GM19328 (cell line): ENCODE data around the gene SWI5.

ENCODE experiments used
- ATAC-seq: cut with Tn5 transposase; IDR thresholded peaks from one replicate; pipeline ENCODE4 v1.9.1; 2021; ENCODE audit warnings: mild to moderate bottlenecking, moderate library complexity; ENCODE audit not compliant: unreplicated experiment

SWI5 gene

DNA sequence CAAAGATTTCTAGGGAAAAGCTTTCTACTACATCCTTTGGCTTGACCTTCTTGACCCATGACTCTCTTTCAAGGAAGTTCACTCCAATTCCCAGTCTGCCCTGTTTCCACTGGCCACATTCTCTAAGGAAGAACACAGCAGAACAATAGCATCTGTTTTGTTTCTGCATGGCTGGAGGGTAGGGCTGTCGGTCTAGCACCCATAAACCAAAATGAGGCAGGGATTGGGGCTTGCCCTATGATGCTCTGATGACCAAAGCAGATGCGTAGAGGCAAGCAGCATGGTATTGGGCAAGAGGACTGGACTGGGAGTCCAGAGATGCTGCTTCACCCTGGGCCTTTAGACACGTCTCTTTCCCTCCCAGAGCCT, 24.4 kb upstream of the SWI5 start:
- ATAC-seq: no peak

DNA sequence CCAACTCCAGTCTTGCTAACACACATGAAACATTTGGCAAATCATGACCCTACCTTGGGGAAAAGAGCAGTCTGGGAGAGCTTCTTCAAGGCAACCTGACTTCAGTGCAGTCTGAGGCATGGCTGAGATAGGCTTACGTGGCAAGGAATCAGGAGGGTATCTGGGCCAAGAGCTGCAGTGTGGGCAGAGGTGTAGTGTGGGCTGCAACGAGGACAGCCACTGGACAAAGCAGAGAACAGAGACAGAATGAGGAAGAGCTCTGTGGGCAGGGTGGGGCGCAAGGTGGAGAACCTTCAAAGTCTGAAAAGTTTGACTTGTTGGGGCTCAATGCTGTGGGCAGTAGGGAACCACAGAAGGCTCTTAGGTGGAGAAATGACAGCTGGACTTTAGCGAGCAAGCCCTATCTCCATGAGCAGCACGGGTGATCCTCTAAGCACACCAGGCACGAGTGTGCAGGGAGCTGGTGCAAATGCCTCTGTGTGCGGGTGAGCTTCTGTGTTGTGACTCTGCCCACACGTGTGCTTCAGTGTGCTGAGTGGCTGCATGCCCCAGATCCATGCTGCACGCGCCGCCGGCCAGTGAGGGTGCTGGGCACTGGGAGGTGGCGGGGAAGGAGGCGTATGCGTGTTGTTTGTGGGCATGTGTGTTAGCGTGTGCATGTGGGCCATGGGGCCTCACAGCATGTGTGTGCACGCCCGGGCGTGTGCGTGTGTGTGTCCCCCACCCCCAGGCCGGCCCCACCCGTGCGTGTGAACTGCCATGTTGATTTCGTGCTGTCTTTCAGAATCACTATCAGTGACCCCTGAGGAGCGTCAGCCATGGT, 23.5 kb upstream of the SWI5 start:
- ATAC-seq: no peak

DNA sequence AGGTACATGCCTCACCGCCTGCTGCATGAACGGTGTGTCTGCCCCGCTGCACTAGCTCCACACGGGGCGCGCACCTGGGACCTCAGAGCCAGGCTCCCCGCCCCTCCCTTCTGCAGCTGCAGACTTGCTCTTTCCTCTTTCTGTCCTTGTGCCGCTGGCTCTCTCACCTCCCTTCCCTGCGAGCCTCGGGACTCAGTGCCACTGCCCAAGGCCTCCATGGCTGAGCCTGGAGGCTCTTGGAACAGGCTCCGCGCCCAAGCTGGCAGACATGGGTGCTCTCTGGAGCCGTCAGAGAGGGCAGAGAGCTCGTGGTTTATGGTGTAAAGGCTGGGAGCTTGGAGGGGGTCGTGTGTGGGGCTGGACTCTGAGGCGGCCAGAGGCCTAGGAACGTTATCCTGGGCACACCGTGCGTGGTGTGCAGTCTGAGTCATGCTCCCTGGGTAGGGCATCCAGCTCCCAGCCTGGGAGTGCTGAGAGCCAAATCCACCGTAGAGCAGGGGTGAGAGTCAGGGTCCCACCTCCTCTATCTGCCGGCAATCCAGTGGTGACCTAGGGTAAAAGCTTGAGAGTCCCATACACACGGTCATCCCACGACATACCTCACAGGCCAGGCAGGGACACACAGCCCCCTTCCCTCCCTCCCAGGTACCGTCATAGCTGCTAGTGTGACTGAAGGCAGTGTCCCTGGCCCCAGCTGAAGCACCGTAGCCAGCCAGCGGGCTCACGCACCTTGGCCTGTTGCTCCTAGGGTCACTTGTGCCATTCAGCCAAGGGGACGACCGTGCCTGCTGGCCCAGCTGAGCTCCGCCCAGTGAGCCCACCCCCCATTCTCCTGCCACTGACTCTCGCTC, 22.7 kb upstream of the SWI5 start:
- ATAC-seq: no peak

DNA sequence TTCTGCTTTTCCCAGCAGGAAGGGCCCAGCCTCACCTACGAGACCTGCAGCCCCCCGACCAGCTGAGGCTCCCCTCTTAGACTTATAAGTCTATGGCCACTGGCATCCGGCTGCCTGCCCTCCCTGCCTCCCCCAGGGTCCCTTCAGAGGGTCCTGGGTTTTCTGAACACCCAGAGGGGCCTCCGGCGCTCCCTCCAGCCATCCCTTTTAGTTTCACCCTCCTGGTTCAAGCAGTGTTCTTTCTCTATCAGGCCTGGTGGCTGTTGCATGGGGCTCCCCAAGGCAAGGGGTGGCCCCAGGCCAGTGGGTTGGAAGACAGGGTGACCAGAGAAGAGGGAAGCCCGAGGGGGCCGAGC, 22.1 kb upstream of the SWI5 start:
- no peak for ATAC-seq

DNA sequence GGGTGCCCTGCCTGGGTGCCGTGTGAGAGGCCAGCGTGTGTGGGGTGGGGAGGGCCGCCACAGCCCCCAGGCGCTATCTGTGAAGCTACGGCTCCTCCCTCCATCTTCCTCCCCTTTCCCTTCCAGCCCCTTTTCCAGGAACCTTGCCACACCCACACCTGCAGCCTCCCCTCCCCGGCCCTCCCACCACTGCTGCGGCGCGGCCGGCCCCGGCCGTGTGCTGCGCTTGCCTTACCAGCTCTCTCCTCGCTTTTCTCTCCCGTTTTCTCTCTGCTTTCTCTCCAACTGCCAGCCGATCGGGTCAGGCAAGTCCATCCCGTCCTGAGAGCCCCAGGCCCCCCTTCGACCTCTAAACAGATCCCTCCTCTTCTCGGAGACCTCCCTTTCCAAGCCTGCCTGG, 21.7 kb upstream of the SWI5 start:
- ATAC-seq: no peak

DNA sequence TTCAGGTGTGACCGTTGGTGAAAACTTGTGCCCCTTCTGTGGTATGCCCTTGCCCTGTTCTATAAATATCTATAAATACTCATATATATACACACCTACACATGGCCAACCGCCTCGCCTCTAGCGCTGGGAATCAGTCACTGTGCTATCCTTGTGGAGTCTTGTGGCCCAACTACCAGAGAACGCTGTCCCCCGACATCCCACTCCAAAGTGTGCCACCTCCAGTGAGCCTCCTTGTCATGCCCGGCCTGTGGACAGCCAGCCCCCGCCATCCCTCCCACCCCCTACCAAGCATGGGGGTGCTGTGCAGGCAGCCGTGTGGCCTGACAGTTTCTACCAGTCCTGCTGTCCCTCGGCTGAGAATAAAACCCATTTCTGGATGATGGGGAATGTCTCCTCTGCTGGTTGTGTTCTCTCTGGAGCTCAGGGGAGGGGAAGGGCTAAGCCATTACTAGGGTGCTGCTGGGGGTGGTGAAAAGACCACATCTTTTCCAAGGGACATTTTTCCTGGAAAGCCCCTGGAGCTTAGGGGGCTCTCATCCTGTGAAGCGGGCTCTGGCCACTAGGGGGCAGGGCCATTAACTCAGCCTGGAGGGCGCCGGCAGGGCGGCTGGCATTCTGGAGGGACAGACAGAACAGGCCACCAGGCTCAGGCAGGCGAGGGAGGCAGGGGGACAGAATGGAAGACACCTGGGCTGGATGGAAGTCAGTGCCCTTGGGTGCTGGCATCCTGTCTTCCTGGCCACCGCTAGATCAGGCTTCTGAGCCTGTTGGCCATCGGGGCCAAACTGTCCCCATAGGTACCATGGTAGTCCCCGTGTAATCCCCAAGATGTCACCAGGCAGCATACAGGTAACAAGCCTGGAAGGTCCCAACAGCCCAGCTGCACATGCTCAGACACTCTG, 21.0 kb upstream of the SWI5 start:
- no peak for ATAC-seq

DNA sequence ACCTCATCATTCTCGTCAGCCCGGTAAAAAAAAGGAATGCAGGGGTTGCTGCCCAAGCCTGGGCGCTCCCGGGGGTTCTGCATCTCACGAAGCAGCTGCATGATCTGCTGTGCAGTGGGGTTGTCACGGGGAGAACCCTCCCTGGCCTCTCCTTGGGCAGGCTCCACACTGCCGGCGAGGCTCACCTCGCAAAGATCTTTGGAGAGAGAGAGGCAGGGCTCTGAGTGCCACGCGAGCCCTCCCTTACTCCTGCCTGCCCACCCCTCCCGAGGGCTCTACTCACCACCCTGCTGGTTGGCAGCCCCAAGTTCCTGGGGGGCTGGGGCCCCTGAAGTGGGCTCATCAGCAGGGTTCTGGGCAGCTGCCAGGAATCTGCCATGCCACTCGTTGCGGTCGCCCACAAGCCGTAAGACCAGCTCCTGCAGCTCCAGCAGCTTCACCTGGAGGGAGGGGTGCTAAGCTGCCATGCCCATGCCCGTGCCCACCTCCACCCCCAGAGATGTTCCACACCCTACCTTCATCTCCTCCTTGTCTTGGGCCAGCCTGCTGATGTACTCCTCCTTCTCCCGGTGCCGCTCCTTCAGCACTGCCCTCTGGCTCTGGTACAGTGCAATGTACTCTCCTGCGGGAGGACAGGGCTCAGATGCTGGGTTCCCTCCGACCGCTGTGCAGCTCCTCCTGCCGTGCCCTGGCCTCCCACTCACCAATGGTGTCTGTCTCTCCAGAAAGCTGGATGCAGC, 18.8 kb upstream of the SWI5 start:
- no peak for ATAC-seq

DNA sequence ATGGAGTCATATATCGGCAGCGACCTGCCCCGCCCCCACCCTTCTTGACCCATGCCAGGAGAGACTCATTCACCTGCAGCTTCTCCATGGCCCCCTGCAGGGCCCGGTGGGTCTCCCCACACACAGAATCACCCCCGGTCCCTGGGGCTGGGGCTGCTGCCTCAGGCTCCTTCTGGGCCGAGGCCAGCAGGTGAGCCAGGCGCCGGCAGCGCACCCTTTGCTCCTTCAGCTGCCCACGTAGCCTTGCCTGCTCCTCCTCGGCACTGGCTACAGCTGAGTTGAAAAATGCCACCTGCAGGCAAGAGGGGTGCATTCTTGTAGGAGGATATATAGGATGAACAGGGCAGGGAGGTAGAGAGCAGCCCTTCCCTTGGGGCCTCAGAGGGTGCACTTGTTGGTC, 18.2 kb upstream of the SWI5 start:
- no peak for ATAC-seq

DNA sequence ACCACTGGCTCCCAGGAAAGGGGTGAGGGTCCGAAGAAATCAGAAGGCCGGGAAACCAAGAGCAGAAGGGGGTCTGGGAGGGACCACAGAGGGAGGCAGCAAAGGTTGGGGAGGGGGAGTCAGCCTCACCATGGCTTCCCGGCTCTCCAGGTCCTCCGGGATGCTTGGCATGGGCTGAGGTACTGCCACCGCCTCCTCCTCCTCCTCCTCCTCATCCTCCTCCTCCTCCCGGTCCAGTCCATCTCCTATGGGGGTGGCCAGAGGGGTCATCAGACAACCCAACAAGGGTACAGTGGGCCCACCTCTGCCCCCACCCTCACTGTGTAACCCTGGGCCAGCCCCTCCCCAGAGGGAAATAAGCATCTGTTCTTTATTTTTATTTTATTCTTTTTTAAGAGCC, 17.8 kb upstream of the SWI5 start:
- no peak for ATAC-seq

DNA sequence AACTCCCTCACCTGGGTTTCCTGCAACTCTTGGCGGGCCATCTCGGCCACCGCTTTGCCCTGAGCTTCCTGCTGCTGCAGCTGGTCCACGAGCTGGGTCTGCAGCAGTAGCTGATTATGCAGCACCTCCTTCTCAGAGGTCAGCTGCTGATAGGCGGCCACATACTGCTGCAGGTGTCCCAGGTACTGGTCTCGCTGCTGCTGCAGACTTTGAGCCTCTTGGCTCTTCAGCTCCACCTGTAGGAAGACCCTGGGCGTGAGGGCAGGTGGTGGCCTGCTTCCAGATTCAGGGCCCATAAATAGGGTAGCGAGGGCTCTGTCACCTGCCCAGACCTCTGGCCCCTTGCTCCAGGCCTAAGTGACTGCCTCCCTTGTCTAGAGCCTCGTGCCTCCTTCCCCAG, 16.9 kb upstream of the SWI5 start:
- no peak for ATAC-seq

DNA sequence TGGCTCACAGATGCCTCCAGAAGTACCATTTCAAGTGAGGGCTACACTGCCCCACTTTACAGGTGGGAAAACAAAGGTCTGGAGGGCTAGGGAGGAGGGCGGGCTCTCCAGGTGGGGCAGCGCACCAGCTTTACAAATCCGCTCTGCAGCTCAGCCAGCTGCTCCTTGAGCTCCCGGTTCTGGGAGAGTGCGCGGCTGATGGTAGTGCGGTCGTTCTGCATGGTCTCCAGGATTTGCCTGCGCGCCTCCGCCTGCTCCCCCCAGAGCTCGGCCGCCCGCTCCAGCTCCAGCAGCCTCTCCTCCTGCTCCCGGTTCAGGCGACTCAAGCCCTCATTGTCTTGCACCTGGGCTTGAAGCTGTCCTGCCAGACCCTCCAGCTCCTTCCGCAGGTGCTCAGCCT, 15.7 kb upstream of the SWI5 start:
- no peak for ATAC-seq

DNA sequence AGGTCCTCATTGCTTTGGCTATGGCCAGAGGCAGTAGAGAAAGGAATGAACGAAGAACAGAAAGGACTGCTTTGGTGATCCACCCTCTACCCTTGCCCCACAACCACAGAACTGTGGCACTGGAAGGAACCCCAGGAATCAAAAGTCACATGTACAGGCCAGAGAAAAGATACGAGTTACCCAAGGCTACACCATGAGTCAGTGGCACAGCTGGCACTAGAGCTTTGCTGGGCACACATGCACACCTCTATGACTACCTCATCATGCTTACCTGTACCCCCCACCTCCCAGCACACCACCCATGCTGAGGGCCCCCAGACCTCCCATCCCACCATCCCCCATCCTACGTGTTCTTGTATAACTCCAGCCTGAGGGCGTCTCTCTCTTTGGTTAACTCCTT, 13.4 kb upstream of the SWI5 start:
- no peak for ATAC-seq

DNA sequence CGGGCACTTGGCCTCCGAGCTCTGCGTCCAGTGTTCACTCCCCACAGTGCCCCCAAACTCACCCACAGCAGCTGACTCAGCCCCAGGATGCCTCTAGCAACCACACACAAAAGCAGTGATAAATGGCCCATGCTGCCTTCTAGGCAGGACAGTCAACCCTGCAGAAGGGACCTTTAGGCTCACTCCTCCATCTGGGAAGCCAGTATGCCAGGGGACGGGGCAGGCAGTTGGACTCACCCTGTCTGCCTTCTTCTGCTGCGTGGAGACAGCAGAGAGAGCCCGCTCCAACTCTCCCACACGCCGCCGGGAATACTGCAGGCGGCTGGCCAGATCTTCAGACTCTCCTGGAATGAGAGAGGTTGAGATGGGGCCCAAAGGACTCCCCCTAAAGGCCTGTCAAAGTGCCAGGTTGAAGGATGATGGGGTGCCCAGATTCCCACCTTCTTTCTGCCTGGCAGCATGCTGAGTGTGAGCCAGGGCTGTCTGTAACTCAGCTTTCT, 10.7 kb upstream of the SWI5 start:
- ATAC-seq: no peak

DNA sequence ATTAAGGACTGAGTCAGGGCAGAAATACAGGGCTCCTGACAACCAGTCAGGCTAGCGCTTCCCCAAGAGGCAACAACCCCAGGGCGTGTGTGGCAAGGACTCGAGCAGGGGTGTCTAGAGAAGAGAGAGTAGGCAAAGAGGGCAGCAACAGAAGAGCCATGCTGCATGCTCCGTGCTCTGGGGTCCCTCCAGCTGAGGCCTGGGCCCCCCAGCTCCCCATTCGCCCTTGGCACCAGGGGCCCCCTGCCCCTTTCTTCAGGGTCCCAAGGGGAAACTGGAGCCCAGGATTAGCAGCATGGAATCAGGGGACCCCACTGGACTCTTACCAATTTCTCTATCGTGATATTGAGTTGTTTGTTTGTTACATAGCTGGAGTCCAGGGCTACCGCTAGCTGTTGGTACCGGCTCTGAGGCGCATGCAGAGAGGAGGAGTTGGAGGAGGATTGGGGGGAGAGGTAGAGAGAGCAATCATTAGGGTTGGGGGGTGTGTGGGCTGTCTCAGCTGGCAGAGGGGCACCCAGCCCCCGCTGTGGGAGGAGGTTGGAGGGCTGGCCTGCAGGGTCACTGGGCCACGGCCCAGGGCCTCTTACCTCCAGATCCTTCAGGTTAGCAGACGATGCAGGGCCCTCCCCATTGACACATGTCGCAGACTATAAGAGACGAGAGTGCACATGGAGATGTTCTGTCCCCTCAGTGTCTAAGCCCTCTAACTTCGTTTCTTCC, 9.0 kb upstream of the SWI5 start:
- ATAC-seq: no peak

DNA sequence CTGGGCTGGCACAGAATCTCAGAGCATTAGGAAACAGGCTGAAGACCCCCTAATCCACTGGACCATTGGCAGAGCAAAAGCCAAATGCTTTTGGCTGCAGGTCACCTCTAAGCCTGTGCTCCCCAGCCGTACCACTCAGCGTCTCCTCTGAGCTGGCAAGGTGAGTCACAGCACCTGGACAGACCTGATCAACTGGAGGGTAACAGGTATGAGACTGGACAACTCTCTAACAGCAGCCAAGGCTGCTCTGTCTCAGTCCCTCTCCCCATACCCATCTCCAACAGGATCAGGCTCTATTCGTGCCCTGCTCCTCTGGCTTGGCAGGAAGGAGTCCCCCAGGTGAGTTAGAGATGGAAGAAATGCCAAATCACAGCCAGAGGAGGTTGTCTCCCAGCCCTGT, 5.0 kb upstream of the SWI5 start:
- ATAC-seq: no peak

DNA sequence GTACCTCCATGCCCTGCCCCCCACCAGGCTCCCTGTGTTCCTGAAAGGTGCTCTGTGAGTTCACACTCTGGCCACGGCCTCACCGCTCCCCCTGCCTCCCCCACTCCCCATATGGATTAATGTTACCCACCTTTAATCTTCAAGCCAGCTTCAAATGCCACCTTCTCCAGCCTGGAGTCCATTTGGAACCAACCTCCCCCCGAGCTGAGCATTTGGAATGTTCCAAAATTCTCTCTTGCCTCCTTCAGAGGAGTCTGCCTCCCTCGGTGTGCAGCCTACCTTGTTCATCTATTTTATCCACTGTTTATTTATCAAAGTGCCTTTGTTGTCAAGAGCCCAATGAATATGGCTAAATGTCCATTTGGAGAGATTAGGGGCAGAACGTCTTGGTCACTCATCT, 4.6 kb upstream of the SWI5 start:
- ATAC-seq: no peak

DNA sequence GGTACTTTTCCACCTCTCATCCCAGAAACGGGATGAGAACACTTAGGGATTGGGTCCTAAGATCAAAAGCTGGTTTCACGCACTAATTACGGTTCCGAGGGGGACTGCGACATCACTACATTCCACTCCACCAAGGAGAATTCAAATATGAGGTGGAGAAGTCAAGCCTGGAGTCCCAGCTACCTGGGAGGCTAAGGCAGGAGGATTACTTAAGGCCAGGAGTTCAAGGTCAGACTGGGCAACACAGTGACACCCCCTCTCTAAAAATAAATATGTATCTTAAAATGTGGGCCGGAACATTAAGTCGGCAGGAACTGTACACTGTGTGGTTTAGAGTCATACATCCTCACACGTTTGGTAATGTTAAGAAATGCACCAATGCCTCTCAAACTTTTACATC, 1.8 kb upstream of the SWI5 start:
- no peak for ATAC-seq

DNA sequence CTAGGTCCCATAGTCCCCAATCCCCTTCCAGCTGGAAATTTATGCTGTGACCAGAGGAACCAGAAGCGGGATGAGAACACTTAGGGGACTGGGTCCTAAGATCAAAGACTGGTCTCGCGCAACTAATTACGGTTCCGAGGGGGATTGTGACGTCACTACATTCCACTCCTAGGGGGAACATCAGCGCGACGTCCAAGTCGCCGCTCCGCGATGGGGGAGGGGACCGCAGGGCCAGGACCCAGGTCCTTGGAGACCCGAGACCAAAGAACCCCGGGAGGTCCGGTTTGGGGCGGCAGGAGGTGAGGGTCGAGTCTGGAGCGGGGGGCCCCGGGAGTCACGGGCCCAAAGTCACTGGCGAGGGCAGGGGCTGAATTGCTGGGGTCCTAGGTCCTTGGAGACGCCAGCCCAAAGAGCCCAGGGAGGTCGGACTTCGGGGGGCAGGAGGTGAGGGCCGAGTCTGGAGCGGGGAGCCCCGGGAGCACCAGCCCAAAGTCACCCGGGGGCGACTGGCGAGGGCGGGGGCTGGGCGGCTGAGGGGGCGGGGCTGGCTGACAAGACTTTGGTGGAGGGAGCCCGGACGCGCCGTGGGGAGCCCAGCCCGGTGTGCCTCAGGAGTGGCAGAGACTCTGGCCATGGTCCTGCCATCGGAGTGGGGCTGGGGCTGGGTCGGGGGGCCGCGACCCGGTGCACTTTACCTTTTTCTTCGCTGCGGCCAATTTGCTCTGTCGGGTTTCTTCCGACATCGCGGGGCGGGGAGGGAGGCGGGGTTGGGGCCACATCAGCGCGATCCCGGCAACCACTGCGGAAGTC, 673 bp upstream of the SWI5 start, which contains the start of gene GOLGA2:
Gene GOLGA2, minus strand, starts transcription at position 810 of the 810 bp plus-strand sequence. Its CDS starts 31 bp downstream, at position 779.
- ATAC-seq: peak; percentile 43
